H9 (cell line): ENCODE measurements around the gene SORBS1. TPM values are rescaled to one million over a fixed set of nuclear protein-coding genes. Genes with fewer than 3 reads are reported as not detected.

Experiments
- DNase-seq: peaks from one replicate; pipeline ENCODE4 v3.0.0-alpha.2; 2017
- H2AFZ ChIP-seq: one replicate; pipeline ENCODE4 v1.6.1; 2013; ENCODE audit warnings: mild to moderate bottlenecking, low read length, control low read depth, moderate library complexity
- H2AK5ac ChIP-seq: 2 replicates; pipeline ENCODE4 v1.6.1; 2013; ENCODE audit warnings: low read length, control low read depth, mixed read lengths; ENCODE audit not compliant: insufficient read length
- H2BK120ac ChIP-seq: one replicate; pipeline ENCODE4 v1.6.1; 2013; ENCODE audit warnings: low read depth, mild to moderate bottlenecking, low read length, control low read depth, inconsistent platforms; ENCODE audit not compliant: poor library complexity, severe bottlenecking
- H2BK12ac ChIP-seq: 2 replicates; pipeline ENCODE4 v1.6.1; 2013; ENCODE audit warnings: low read length, control low read depth, mixed read lengths, low read depth; ENCODE audit not compliant: insufficient read length
- H2BK15ac ChIP-seq: 2 replicates; pipeline ENCODE4 v1.6.1; 2013; ENCODE audit warnings: low read depth, low read length, control low read depth
- H2BK20ac ChIP-seq: one replicate; pipeline ENCODE4 v1.6.1; 2013; ENCODE audit warnings: low read depth, mild to moderate bottlenecking, low read length, control low read depth, inconsistent platforms; ENCODE audit not compliant: poor library complexity, severe bottlenecking
- H2BK5ac ChIP-seq: 2 replicates; pipeline ENCODE4 v1.6.1; 2013; ENCODE audit warnings: low read length, control low read depth, mixed read lengths; ENCODE audit not compliant: insufficient read length
- H3K14ac ChIP-seq: 2 replicates; pipeline ENCODE4 v1.6.1; 2013; ENCODE audit warnings: low read length, control low read depth; ENCODE audit not compliant: insufficient read depth
- H3K18ac ChIP-seq: 2 replicates; pipeline ENCODE4 v1.6.1; 2013; ENCODE audit warnings: low read depth, mild to moderate bottlenecking, mixed read lengths, low read length, control low read depth; ENCODE audit not compliant: insufficient read length
- H3K23ac ChIP-seq: 2 replicates; pipeline ENCODE4 v1.6.1; 2013; ENCODE audit warnings: low read length, control low read depth, mixed read lengths, low read depth; ENCODE audit not compliant: insufficient read length
- H3K23me2 ChIP-seq: 2 replicates; pipeline ENCODE4 v1.6.1; 2013; ENCODE audit warnings: low read depth, mild to moderate bottlenecking, mixed read lengths, low read length, control low read depth; ENCODE audit not compliant: insufficient read length, poor library complexity, severe bottlenecking
- H3K27ac ChIP-seq: 2 replicates; pipeline ENCODE4 v1.5.1; 2013; ENCODE audit warnings: low read length, control low read depth, mixed read lengths, low read depth; ENCODE audit not compliant: insufficient read length
- H3K27me3 ChIP-seq: 2 replicates; pipeline ENCODE4 v1.6.1; 2013; ENCODE audit warnings: low read length, control low read depth, inconsistent platforms; ENCODE audit not compliant: insufficient read depth
- H3K4ac ChIP-seq: 2 replicates; pipeline ENCODE4 v1.6.1; 2013; ENCODE audit warnings: low read depth, mild to moderate bottlenecking, control low read depth, inconsistent platforms, low read length, moderate library complexity
- H3K4me1 ChIP-seq: 2 replicates; pipeline ENCODE4 v1.6.1; 2013; ENCODE audit warnings: low read length, control low read depth, inconsistent platforms; ENCODE audit not compliant: insufficient read depth
- H3K4me2 ChIP-seq: 2 replicates; pipeline ENCODE4 v1.6.1; 2013; ENCODE audit warnings: low read length, control low read depth, mixed read lengths; ENCODE audit not compliant: insufficient read length, insufficient read depth
- H3K56ac ChIP-seq: 2 replicates; pipeline ENCODE4 v1.6.1; 2013; ENCODE audit warnings: low read depth, mild to moderate bottlenecking, mixed read lengths, low read length, control low read depth; ENCODE audit not compliant: insufficient read length
- H3K79me1 ChIP-seq: 2 replicates; pipeline ENCODE4 v1.6.1; 2013; ENCODE audit warnings: low read depth, mild to moderate bottlenecking, moderate library complexity, low read length, control low read depth, inconsistent platforms; ENCODE audit not compliant: insufficient read depth, poor library complexity, severe bottlenecking
- H3K79me2 ChIP-seq: 2 replicates; pipeline ENCODE4 v1.6.1; 2013; ENCODE audit warnings: low read length, control low read depth, inconsistent platforms; ENCODE audit not compliant: insufficient read depth
- H3K9ac ChIP-seq: 2 replicates; pipeline ENCODE4 v1.6.1; 2013; ENCODE audit warnings: low read length, control low read depth, mixed read lengths; ENCODE audit not compliant: insufficient read length; ENCODE audit errors: extremely low read depth
- H3K9me3 ChIP-seq: one replicate; pipeline ENCODE4 v1.6.1; 2013; ENCODE audit warnings: low read depth, low read length, inconsistent platforms; ENCODE audit not compliant: control insufficient read depth
- H3T11ph ChIP-seq: one replicate; pipeline ENCODE4 v1.6.1; 2013; ENCODE audit warnings: mild to moderate bottlenecking, low read length, control low read depth, inconsistent platforms
- H4K20me1 ChIP-seq: one replicate; pipeline ENCODE4 v1.6.1; 2013; ENCODE audit not compliant: control insufficient read depth, insufficient read length, insufficient read depth
- H4K5ac ChIP-seq: 2 replicates; pipeline ENCODE4 v1.6.1; 2013; ENCODE audit warnings: low read depth, mild to moderate bottlenecking, mixed read lengths, low read length, control low read depth; ENCODE audit not compliant: insufficient read length
- H4K8ac ChIP-seq: replicated peaks from 2 replicates; pipeline ENCODE4 v1.6.1; 2013; ENCODE audit warnings: low read length, control low read depth, mixed read lengths, low read depth; ENCODE audit not compliant: insufficient read length
- H4K91ac ChIP-seq: 2 replicates; pipeline ENCODE4 v1.6.1; 2013; ENCODE audit warnings: low read depth, mild to moderate bottlenecking, moderate library complexity, mixed read lengths, low read length, control low read depth; ENCODE audit not compliant: insufficient read length
- H3K27ac Mint-ChIP-seq, 3 experiments: 2 replicates in 2 of 3; 3 replicates in 1 of 3; pipeline ENCODE4 v1.8.0; 2020 to 2021; ENCODE audit warnings: mixed read lengths in 3 of 3, mild to moderate bottlenecking in 1 of 3, moderate library complexity in 1 of 3
- H3K27me3 Mint-ChIP-seq: 2 replicates; pipeline ENCODE4 v1.8.0; 2021; ENCODE audit warnings: low read depth, mild to moderate bottlenecking, moderate library complexity, mixed read lengths
- H3K36me3 Mint-ChIP-seq, 3 experiments: 2 replicates in 2 of 3; 3 replicates in 1 of 3; pipeline ENCODE4 v1.8.0; 2020 to 2021; ENCODE audit warnings: low read depth in 3 of 3, mixed read lengths in 3 of 3; ENCODE audit not compliant: insufficient read depth in 1 of 3
- H3K4me1 Mint-ChIP-seq, 2 experiments: 2 replicates each; pipeline ENCODE4 v1.8.0; 2020; ENCODE audit warnings: mixed read lengths in 2 of 2
- H3K4me3 Mint-ChIP-seq, 2 experiments: 2 replicates in 1 of 2; 3 replicates in 1 of 2; pipeline ENCODE4 v1.8.0; 2020 to 2021; ENCODE audit warnings: mild to moderate bottlenecking in 2 of 2, mixed read lengths in 2 of 2, moderate library complexity in 1 of 2
- H3K9me3 Mint-ChIP-seq, 2 experiments: 2 replicates in 1 of 2; 3 replicates in 1 of 2; pipeline ENCODE4 v1.8.0; 2020; ENCODE audit warnings: mild to moderate bottlenecking in 2 of 2, mixed read lengths in 2 of 2, moderate library complexity in 1 of 2
- WGBS: extraction: QIAGEN DNeasy Blood & Tissue Kit; methylation state at CpG from one replicate; pipeline ENCODE4 v1.1.7; 2013; ENCODE audit warnings: missing lambda C conversion rate, low lambda C conversion rate, mixed read lengths; ENCODE audit not compliant: insufficient read length; ENCODE audit errors: extremely low coverage; 5-methylcytosine and 5-hydroxymethylcytosine counted together
- total RNA-seq: library from RNA; stranded (reverse); gene quantifications from 2 replicates; pipeline ENCODE4 v1.2.1, GENCODE V29; 2021
- TF ChIP-seq, protein P1 (sequence below): fragments of 200-600 bp; sonication (generic); conservative IDR thresholded peaks from 3 replicates; pipeline ENCODE4 v1.8.0; 2021; ENCODE audit warnings: antibody characterized with exemption, mild to moderate bottlenecking

Gene SORBS1
- total RNA-seq, 1 experiment from 2014 or later, result 24.3 TPM

DNA sequence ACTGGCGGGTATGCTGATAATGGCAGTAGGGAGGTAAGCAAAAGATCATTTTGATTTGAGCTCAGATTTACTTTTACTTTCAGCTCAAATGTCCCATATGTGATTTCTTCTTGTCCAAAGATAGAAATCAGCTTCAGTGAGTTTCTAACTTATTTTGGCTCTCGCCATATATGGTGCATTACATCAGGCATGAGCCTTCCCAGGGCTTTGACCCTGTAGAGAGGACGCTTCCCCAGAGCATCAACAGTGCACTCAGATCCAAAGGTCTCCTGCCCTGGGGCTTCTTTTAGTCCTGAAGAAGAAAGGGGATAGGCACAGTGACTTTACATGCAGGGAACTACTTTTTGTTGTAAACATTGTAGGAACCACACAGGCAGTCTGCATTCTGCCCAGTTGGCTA, 141.8 kb downstream of the SORBS1 start:
- WGBS, result no CpG with 5 or more reads among the region's 3 CpGs
- H4K20me1 ChIP-seq, result no peaks in the 10 kb centered on the region
- H3K9ac ChIP-seq, result no peak overlapping the region
- H3K36me3 Mint-ChIP-seq, result peaks cover 0 to under 1% (median 0%) of the 10 kb centered on the region in 3 experiments; a peak in 2 of 7 replicates
- no peaks in the 10 kb centered on the region for H3K79me2 ChIP-seq
- peaks cover 19 to 24% of the 10 kb centered on the region in 2 experiments for H3K4me1 Mint-ChIP-seq
- H2AK5ac ChIP-seq, result no peak overlapping the region
- H2BK5ac ChIP-seq, result no peak overlapping the region
- H3K23ac ChIP-seq, result no peak overlapping the region
- H4K8ac ChIP-seq, result no peak overlapping the region
- H3K9me3 Mint-ChIP-seq, result no peaks in the 10 kb centered on the region
- no peaks in the 10 kb centered on the region for H3K9me3 ChIP-seq
- H2BK15ac ChIP-seq, result no peak overlapping the region
- TF ChIP-seq, protein P1, sequence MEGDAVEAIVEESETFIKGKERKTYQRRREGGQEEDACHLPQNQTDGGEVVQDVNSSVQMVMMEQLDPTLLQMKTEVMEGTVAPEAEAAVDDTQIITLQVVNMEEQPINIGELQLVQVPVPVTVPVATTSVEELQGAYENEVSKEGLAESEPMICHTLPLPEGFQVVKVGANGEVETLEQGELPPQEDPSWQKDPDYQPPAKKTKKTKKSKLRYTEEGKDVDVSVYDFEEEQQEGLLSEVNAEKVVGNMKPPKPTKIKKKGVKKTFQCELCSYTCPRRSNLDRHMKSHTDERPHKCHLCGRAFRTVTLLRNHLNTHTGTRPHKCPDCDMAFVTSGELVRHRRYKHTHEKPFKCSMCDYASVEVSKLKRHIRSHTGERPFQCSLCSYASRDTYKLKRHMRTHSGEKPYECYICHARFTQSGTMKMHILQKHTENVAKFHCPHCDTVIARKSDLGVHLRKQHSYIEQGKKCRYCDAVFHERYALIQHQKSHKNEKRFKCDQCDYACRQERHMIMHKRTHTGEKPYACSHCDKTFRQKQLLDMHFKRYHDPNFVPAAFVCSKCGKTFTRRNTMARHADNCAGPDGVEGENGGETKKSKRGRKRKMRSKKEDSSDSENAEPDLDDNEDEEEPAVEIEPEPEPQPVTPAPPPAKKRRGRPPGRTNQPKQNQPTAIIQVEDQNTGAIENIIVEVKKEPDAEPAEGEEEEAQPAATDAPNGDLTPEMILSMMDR, result no peak
- no peak overlapping the region for H3K27ac ChIP-seq
- no peaks in the 10 kb centered on the region for H3K79me1 ChIP-seq
- no peak overlapping the region for H3K56ac ChIP-seq
- no peak overlapping the region for H3K14ac ChIP-seq
- no peak overlapping the region for H3T11ph ChIP-seq
- no peak overlapping the region for H2BK12ac ChIP-seq
- H2AFZ ChIP-seq, result no peak overlapping the region
- no peak overlapping the region for H3K4me3 Mint-ChIP-seq
- no peak overlapping the region for H2BK120ac ChIP-seq
- no peak overlapping the region for H4K5ac ChIP-seq
- no peak overlapping the region for H3K27ac Mint-ChIP-seq
- DNase-seq, result no peak
- H3K4me2 ChIP-seq, result no peak overlapping the region
- no peak overlapping the region for H2BK20ac ChIP-seq
- H3K18ac ChIP-seq, result no peak overlapping the region
- H3K4me1 ChIP-seq, result peaks cover 3% of the 10 kb centered on the region
- no peaks in the 10 kb centered on the region for H3K27me3 ChIP-seq
- no peaks in the 10 kb centered on the region for H3K27me3 Mint-ChIP-seq
- H4K91ac ChIP-seq, result no peak overlapping the region
- no peaks in the 10 kb centered on the region for H3K23me2 ChIP-seq
- H3K4ac ChIP-seq, result no peak overlapping the region
